ENCODE data around the gene HACD2. TPM values are rescaled to one million over a fixed set of nuclear protein-coding genes. Genes with fewer than 3 reads are reported as not detected.
"Not testable (repeated sequence)": the region's sequence is repeated elsewhere in the genome, so short reads cannot be mapped to it uniquely, and the experiment has no call there.

Gene HACD2
- total RNA-seq, 1 experiment from 2014 or later: 25.4 TPM

- no peak for DNase-seq (ENCODE audit: extremely low read depth, low read depth)
Measured at GRCh38 chr3:123488645-123489347, 96.1 kb downstream of the HACD2 start.

GRCh38 chr3:123487063-123487462 is 97.8 kb downstream of the HACD2 start:
- DNase-seq (ENCODE audit: extremely low read depth, low read depth): not testable (repeated sequence)

GRCh38 chr3:123486460-123486859 is 98.4 kb downstream of the HACD2 start:
- no peak for DNase-seq (ENCODE audit: extremely low read depth, low read depth)

DNA sequence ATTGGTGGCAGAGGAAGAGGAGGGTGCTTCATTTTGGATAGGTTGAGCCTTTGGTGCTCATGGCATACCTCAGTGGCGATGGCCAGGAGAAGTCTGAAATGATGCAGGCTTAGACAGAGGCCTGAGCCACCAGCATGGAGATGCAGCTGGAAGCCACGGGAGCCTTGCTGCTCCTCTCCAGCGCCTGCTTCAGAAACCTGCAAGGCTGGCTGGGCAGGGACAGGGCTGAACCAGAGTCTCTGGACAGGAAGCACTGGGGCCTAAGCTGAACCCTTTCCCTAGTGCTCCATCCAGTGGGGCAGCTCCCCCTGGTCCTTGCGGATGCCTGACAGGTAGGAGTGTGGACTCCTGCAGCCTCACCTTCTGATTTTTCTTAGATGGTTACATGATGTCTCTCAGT is 99.3 kb downstream of the HACD2 start:
- DNase-seq (ENCODE audit: extremely low read depth, low read depth): no peak

DNA sequence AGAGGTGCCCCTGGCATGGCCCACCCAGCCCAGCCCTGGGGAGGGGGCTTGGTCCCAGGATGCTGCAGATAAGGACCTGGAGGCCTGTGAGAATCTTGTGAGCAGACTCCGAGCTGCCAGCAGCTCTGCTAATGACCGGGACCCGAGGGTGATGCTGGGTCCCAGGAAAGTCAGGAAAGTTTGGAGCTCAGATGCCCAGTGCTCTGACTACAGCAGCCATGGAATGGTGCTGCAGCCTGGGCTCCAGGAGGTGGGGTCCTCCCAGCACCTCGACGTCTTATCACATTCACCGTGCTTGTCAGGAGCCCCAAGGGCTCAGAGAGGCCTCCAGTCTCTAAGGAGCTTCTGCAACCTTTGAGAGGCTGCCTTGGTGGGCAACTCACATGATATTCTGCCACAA is 101.7 kb downstream of the HACD2 start:
- DNase-seq (ENCODE audit: extremely low read depth, low read depth): no peak

DNA sequence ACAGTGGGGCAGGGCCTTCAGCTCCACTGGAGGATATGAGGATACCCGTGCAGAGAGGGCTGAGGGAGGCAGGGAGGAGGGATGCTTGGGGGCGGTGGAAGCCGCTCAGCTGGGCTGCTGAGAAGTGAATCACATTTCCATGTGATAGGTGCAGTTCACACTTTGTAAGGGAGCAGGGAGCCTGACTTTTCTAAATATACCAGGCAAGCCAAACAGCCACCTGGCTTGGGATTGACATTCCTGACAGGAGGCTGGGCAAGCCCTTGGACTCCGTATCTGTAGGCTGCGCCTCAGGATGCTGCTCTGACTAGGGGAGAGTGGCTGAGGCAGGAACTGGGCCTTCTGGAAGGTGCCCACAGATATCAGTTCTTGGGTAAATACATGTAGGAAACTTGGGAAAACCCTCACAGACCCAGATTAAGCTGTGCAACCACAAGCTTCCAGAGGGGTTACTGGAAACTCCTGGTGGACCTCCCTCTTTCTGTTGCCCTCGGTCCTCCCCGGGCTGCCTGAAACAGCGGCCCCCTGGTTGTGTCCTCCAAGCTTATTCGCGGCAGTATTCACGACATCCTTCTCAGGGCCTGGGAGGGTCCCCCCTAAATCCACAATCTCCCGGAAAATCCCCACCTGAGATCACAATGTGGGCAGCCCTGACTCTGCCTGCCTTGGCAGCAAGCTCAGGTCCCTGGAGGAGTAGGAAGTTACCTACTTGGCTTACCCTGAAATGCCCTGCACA is 103.0 kb downstream of the HACD2 start:
- no peak for DNase-seq (ENCODE audit: extremely low read depth, low read depth)

DNA sequence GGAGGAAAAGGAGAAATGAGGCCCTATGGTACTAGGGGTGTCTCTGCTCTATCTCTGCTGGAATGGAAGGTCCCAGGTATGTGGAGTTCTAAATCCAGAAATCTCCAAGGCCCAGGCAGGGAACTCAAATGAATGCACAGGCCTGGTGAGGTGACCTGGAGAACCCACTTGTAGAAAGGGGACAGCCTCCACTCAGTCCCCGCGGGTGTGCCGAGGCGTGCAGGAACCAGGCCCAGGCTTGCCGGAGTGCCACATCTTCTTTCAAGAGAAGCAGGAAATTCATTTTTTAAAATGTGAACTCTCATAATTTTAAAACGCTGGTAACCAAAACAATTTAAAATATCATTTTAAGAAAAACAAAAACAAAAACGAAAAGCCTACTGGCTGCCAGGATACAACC is 103.8 kb downstream of the HACD2 start:
- DNase-seq (ENCODE audit: extremely low read depth, low read depth): no peak

DNA sequence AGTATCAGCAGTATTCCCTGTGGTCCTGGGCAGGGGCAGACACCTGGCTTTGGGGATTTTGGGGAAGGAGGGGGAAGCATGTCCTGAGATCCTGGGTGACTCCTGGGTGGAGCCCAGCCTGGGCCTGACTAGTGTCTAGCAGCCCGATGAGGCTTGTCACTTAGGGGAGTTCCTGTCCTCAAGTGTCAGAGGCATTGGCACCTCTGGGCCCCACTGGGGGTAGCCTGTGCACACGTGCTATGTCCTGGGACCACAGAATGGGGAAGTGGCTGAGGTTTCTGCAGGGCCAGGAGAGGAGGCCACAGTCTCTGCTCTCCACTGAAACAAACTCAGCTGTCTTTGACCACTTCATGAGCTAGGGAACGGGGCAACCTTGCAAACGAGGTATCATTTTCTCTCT is 104.4 kb downstream of the HACD2 start:
- no peak for DNase-seq (ENCODE audit: extremely low read depth, low read depth)

GRCh38 chr3:123479891-123480290 is 105.0 kb downstream of the HACD2 start:
- no peak for DNase-seq (ENCODE audit: extremely low read depth, low read depth)

DNA sequence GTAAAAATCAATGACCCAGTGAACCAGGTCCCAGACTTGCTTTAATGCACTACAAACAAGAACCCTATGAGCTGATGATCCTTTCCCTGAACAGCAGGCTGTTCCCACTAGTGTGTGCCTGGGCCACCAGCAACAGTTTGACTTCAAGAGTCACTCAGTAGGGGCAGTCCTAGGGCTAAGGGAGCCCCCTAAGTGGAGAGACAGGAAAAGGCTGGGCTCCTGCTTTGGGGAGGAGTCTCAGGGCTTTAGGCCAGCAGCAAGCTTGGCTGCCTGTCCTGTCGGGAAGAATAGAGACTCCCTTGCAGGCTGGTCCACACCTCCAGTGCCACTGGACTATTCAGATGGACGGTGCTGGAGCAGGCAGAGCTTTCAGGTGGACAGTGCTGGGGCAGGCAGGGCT is 106.5 kb downstream of the HACD2 start:
- DNase-seq (ENCODE audit: extremely low read depth, low read depth): no peak

DNA sequence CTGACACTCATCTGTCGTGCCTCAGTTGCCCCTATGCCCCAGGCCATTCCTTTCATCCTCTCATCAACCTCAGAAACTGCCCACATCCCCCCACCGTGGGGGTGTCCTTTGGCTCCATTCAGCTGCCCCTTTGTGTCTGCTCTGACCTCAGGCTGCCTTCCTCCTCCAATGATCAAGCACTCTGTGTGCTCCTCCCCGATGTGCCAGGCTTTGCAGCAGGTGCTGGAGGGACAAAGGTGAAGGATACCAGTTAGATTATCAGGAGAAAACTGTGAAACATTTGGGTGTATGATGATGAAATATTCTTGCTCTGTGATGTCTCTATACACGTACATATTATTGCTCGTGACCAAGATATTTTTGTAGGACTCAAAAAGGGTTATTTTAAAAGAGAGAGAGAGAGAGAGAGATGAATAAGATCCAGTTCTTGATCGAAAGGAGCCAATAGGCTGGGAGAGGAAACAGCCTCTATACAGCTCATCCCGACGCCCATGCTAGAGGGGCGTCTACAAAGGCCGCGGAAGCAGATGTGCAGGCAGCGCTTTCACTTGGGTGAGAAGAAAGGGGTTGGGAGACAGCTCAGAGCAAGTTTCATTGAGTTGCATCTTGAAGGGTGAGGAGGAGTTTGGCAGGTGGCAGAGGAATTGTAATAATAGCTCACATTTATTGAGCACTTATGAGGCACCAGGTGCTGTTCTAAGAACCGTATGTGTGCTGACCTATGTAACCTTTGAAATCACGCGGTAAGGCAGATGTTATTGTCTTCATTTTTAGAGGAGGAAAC is 107.7 kb downstream of the HACD2 start:
- DNase-seq (ENCODE audit: extremely low read depth, low read depth): no peak

DNA sequence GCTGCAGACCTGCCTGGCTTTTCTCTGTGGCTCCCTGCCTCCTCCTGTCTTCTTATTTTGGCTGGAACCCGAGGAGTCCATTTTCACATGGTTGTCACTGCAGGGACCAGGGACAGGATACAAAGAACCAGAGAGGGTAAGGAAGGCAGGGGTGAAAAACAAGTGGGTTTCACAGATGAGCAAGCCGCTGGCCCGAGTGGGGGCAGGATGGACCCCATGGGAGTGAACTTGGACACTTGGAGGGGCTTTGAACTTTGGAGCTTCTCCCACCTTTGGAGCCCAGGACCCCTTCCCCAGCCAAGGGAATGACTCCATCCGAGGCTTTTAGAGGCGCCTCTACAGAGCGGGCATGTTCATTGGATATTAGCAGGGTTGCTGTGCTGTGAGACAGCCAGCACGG is 109.1 kb downstream of the HACD2 start:
- no peak for DNase-seq (ENCODE audit: extremely low read depth, low read depth)

GRCh38 chr3:123471106-123471505 is 113.7 kb downstream of the HACD2 start:
- no peak for DNase-seq (ENCODE audit: extremely low read depth, low read depth)

DNA sequence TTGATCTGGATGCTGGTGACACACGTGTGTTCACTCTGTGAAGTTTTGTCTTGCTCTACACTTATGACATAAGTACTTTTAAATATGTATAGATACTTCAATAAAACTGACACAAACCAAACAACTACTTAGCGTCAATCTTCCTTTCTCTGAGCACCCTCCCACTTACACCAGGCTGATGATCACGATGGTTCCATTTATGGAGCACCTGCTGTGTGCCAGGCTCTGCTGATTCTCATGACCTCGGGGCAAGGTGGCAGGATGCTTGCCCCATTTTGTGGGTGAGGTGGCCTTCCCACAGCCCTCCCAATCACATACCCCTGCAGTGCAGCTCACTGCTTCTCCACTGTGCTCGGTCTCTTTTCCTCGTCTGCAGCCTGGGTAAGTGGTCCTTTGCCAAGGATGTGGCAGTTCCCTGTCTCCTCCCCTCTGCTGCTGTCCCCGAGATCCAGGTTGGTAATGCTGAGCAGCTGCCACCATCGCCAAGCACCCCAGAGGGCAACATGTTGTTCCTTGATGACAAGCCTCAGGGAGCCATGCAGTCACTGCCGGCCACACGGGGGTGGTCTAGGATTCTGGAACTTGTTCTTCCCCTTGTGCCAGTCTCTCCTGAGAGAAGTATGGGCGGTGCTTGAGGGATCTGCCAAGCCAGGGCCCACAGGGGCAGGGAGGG is 115.4 kb downstream of the HACD2 start:
- no peak for DNase-seq (ENCODE audit: extremely low read depth, low read depth)

GRCh38 chr3:123467046-123467445 is 117.8 kb downstream of the HACD2 start:
- DNase-seq (ENCODE audit: extremely low read depth, low read depth): no peak

DNA sequence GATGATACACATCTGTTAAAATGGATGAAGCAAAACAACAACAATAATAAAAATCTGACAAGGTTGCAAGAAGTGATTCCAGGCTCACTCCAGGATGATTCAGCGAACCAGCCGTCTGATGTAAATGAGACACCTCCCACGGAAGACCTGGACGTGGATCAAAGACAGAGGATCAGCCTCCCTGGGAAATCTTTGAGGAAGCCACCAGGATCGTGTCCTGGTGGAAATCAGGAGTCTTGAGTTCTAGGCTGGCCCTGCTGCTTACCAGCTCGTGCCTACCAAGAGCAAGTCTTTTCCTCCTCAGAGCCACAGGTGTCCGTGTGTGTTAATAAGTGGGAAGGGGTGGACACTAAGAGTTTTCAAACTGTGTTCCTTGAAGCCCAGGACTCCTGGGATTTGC is 120.6 kb downstream of the HACD2 start:
- no peak for DNase-seq (ENCODE audit: extremely low read depth, low read depth)

DNA sequence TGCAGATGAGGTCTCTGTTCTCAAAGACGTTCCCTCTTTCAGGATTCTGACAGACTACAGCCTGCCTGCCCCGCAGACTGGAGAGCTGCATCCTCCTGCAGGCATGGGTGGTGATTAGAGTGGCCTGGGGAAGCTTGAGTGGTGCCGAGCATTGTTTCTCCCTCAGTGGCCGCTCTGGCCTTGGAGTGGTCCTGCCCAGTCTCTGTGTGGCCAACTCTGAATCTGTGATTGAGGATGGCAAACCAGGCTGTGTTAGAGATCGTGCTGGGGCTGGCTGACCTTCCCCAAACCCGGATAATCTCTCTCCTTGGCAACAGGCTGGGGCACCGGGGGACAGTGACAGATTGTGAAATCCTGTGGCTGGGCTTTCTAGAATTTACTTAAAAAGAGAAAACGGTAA is 125.0 kb downstream of the HACD2 start:
- DNase-seq (ENCODE audit: extremely low read depth, low read depth): no peak

DNA sequence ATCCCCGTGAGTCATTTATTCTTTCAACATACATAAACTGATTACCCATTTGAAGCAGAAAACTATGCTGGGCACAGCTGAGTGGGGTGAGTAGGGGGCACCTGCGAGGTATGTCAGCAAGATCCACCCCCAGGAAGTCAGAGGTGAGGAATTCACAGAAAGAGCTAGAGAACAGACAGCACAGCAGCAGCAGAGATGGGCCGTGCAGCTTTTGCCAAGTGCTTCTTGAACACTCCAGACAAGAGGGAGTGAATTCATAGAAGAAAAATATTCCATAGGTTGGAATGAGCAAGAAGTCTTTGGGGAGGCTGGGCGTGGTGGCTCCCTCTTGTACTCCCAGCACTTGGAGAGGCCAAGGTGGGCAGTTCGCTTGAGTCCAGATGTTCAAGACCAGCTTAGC is 126.6 kb downstream of the HACD2 start:
- no peak for DNase-seq (ENCODE audit: extremely low read depth, low read depth)

DNA sequence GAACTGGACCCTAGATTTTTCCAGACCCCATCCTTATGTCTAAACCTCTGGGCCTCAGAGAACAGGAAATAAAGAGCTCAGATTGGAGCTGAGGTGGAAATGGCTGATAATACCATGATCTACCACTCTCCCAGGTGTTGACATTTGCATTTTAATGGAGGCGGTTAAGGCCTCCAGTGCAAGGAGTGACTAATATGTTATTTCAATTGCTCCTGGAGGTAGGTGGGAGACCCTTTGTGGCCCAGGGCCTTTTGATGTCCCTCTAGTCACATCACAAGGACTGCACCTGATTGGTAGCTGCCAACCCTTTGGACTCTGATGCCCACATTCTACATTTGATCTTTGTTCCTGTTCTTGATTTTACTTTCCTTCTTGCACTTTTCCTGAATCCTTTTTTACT is 127.0 kb downstream of the HACD2 start:
- no peak for DNase-seq (ENCODE audit: extremely low read depth, low read depth)

GRCh38 chr3:123453675-123454074 is 131.2 kb downstream of the HACD2 start:
- no peak for DNase-seq (ENCODE audit: extremely low read depth, low read depth)

GRCh38 chr3:123451186-123451585 is 133.7 kb downstream of the HACD2 start:
- no peak for DNase-seq (ENCODE audit: extremely low read depth, low read depth)
